Neural progenitor cell (in vitro differentiated cells): Measurements from ENCODE around the gene GALNT2. TPM values are rescaled to one million over a fixed set of nuclear protein-coding genes. Genes with fewer than 3 reads are reported as not detected.

ENCODE experiments used
- DNase-seq: peaks from one replicate; pipeline ENCODE4 v3.0.0-alpha.2; 2016; ENCODE audit warnings: low spot score
- H2AFZ ChIP-seq: fragments of 200-600 bp; sonication (generic); replicated peaks from 2 replicates; pipeline ENCODE4 v1.6.1; 2016; ENCODE audit warnings: antibody characterized with exemption
- H3F3A ChIP-seq: fragments of 200-600 bp; sonication (generic); 2 replicates; pipeline ENCODE4 v1.6.1; 2016; ENCODE audit warnings: antibody characterized with exemption, low read depth
- H3K27ac ChIP-seq: fragments of 200-600 bp; sonication (generic); 2 replicates; pipeline ENCODE4 v1.5.1; 2016; ENCODE audit warnings: mild to moderate bottlenecking
- H3K27me3 ChIP-seq: fragments of 200-600 bp; sonication (generic); 2 replicates; pipeline ENCODE4 v1.6.1; 2016; ENCODE audit warnings: mild to moderate bottlenecking, moderate library complexity
- H3K36me3 ChIP-seq: fragments of 200-600 bp; sonication (generic); 2 replicates; pipeline ENCODE4 v1.5.1; 2016
- H3K4me1 ChIP-seq: fragments of 200-600 bp; sonication (generic); 2 replicates; pipeline ENCODE4 v1.6.1; 2016; ENCODE audit warnings: mixed run types
- H3K4me2 ChIP-seq: fragments of 200-600 bp; sonication (generic); 2 replicates; pipeline ENCODE4 v1.6.1; 2016
- H3K4me3 ChIP-seq: fragments of 200-600 bp; sonication (generic); 2 replicates; pipeline ENCODE4 v1.5.1; 2016
- H3K79me2 ChIP-seq: fragments of 200-600 bp; sonication (generic); 2 replicates; pipeline ENCODE4 v1.6.1; 2016; ENCODE audit warnings: low read depth
- H3K9ac ChIP-seq: fragments of 200-600 bp; sonication (generic); 2 replicates; pipeline ENCODE4 v1.6.1; 2016
- H3K9me3 ChIP-seq: fragments of 200-600 bp; sonication (generic); 2 replicates; pipeline ENCODE4 v1.5.1; 2016; ENCODE audit warnings: low read depth
- H4K20me1 ChIP-seq: fragments of 200-600 bp; sonication (generic); 2 replicates; pipeline ENCODE4 v1.6.1; 2016; ENCODE audit warnings: low read depth
- H3K27ac Mint-ChIP-seq: 3 replicates; pipeline ENCODE4 v1.8.0; 2021; ENCODE audit warnings: mixed read lengths
- H3K27me3 Mint-ChIP-seq: 2 replicates; pipeline ENCODE4 v1.8.0; 2022; ENCODE audit warnings: low read depth, mild to moderate bottlenecking, inconsistent platforms, moderate library complexity, mixed read lengths; ENCODE audit not compliant: insufficient read depth
- H3K36me3 Mint-ChIP-seq: 3 replicates; pipeline ENCODE4 v1.8.0; 2021; ENCODE audit warnings: mixed read lengths
- H3K4me1 Mint-ChIP-seq: 3 replicates; pipeline ENCODE4 v1.8.0; 2021; ENCODE audit warnings: mixed read lengths
- H3K4me3 Mint-ChIP-seq: 3 replicates; pipeline ENCODE4 v1.8.0; 2021; ENCODE audit warnings: mild to moderate bottlenecking, moderate library complexity, mixed read lengths
- H3K9me3 Mint-ChIP-seq: 3 replicates; pipeline ENCODE4 v1.8.0; 2020; ENCODE audit warnings: mixed read lengths
- CTCF ChIP-seq: fragments of 200-600 bp; sonication (generic); IDR thresholded peaks from 2 replicates; pipeline ENCODE4 v1.5.1; 2017; ENCODE audit warnings: antibody characterized with exemption, mild to moderate bottlenecking
- EZH2 ChIP-seq: fragments of 200-600 bp; sonication (generic); IDR thresholded peaks from 2 replicates; pipeline ENCODE4 v1.6.1; 2017; ENCODE audit warnings: antibody characterized with exemption, mild to moderate bottlenecking, moderate library complexity
- EZH2phosphoT487 ChIP-seq: fragments of 200-600 bp; sonication (generic); IDR thresholded peaks from 2 replicates; pipeline ENCODE4 v1.6.1; 2017; ENCODE audit warnings: antibody characterized with exemption
- total RNA-seq: library from RNA; depleted of rRNA; stranded (reverse); fragments of >200 nt; gene quantifications from 2 replicates; pipeline ENCODE4 v1.2.3, GENCODE V29; 2015; ENCODE audit warnings: low replicate concordance

The GALNT2 gene
- total RNA-seq, 1 donor from 2014 or later: 37.6 TPM

GRCh38 chr1:230308039-230308438 lies 241.0 kb downstream of the GALNT2 start:
- no peaks in the 10 kb centered on the region for H3K27me3 ChIP-seq
- H3K9ac ChIP-seq: no peak overlapping the region
- H4K20me1 ChIP-seq: no peaks in the 10 kb centered on the region
- Mint-ChIP-seq H3K9me3 (no peaks in the 10 kb centered on the region), H3K36me3 (no peaks in the 10 kb centered on the region), H3K27ac (no peak overlapping the region), H3K27me3 (peaks cover 15% of the 10 kb centered on the region), H3K4me1 (peaks cover 8% of the 10 kb centered on the region), H3K4me3 (no peak overlapping the region)
- TF ChIP-seq EZH2: no peak
- TF ChIP-seq EZH2phosphoT487: no peak
- TF ChIP-seq CTCF: no peak
- no peak overlapping the region for H3K4me3 ChIP-seq
- peaks cover 3% of the 10 kb centered on the region for H3K4me1 ChIP-seq
- no peak overlapping the region for H3K4me2 ChIP-seq
- no peaks in the 10 kb centered on the region for H3K79me2 ChIP-seq
- no peak overlapping the region for H3K27ac ChIP-seq
- H3K9me3 ChIP-seq: no peaks in the 10 kb centered on the region
- no peaks in the 10 kb centered on the region for H3K36me3 ChIP-seq
- DNase-seq: no peak
- H3F3A ChIP-seq: peaks cover 4% of the 10 kb centered on the region
- no peak overlapping the region for H2AFZ ChIP-seq

GRCh38 chr1:230308821-230309220 lies 241.8 kb downstream of the GALNT2 start:
- Histone ChIP-seq H3F3A (peaks cover 4% of the 10 kb centered on the region), H3K9ac (no peak overlapping the region), H4K20me1 (no peaks in the 10 kb centered on the region), H3K4me2 (no peak overlapping the region), H3K4me3 (no peak overlapping the region), H3K4me1 (peaks cover 3% of the 10 kb centered on the region), H3K27me3 (no peaks in the 10 kb centered on the region), H3K36me3 (no peaks in the 10 kb centered on the region), H3K79me2 (no peaks in the 10 kb centered on the region), H3K27ac (no peak overlapping the region), H3K9me3 (no peaks in the 10 kb centered on the region), H2AFZ (no peak overlapping the region)
- TF ChIP-seq CTCF: no peak
- TF ChIP-seq EZH2phosphoT487: no peak
- TF ChIP-seq EZH2: no peak
- no peak for DNase-seq
- peaks cover 15% of the 10 kb centered on the region for H3K27me3 Mint-ChIP-seq
- no peaks in the 10 kb centered on the region for H3K9me3 Mint-ChIP-seq
- H3K27ac Mint-ChIP-seq: no peak overlapping the region
- peaks cover 9% of the 10 kb centered on the region for H3K4me1 Mint-ChIP-seq
- H3K4me3 Mint-ChIP-seq: no peak overlapping the region
- no peaks in the 10 kb centered on the region for H3K36me3 Mint-ChIP-seq

- H3K9ac ChIP-seq: no peak overlapping the region
- Mint-ChIP-seq H3K9me3 (no peaks in the 10 kb centered on the region), H3K27ac (no peak overlapping the region), H3K27me3 (peaks cover 13% of the 10 kb centered on the region), H3K4me1 (peaks cover 10% of the 10 kb centered on the region), H3K36me3 (no peaks in the 10 kb centered on the region), H3K4me3 (no peak overlapping the region)
- no peaks in the 10 kb centered on the region for H3K27me3 ChIP-seq
- no peak overlapping the region for H3K4me3 ChIP-seq
- no peak overlapping the region for H3K4me2 ChIP-seq
- H4K20me1 ChIP-seq: no peaks in the 10 kb centered on the region
- H3K9me3 ChIP-seq: no peaks in the 10 kb centered on the region
- no peak overlapping the region for H3K27ac ChIP-seq
- H3K4me1 ChIP-seq: peaks cover 3% of the 10 kb centered on the region
- TF ChIP-seq CTCF (no peak), EZH2 (no peak), EZH2phosphoT487 (no peak)
- no peak for DNase-seq
- no peaks in the 10 kb centered on the region for H3K79me2 ChIP-seq
- no peak overlapping the region for H2AFZ ChIP-seq
- no peaks in the 10 kb centered on the region for H3K36me3 ChIP-seq
- peaks cover 4% of the 10 kb centered on the region for H3F3A ChIP-seq
Observed at GRCh38 chr1:230309646-230310177, 242.7 kb downstream of the GALNT2 start.
